HG03039 (cell line): ENCODE data around the gene YARS1.
A peak's percentile ranks its signal among the peaks of the same experiment; 100 is the strongest.

Experiments used
- ATAC-seq: cut with Tn5 transposase; IDR thresholded peaks from one replicate; pipeline ENCODE4 v1.9.1; 2021; ENCODE audit warnings: mild to moderate bottlenecking, moderate library complexity; ENCODE audit not compliant: unreplicated experiment

The YARS1 gene

DNA sequence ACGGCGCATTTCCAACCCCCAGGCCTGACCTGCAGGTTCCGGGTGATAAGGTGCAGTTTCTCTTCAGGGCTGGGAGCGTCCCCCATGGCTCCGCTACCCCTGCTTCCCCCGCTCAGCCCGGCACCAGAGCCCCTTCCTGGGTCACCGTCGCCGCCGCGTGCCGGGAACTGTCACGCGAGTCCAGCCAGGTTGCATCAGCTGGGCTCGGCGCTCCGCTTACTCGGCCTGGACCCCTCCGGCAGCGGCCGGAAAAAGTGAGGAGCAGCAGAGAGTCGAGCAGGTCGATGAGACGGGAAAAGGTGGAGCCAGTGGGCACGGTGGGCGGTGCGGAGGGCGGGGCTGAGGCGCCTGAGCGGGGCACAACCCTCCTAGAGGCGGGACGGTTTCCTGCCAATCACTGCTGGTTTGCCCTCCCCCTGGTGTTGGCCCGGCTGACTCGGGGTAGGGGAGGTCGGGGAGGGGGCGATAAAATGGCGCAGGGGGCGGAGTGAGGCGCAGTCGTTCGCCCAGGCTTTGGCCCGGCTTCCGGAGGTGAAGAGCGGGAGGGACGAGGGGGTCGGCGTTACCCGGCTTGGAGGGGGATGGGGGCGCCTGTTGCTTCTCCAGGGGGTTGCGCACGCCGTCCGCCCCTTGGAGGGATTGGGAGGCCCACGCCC, at the start of gene YARS1, which contains the start of gene S100PBP:
Gene YARS1 (minus strand): TSS at position 200 of the 656 bp plus-strand sequence. CDS start 114 bp downstream, at position 86.
Gene S100PBP (plus strand): TSS at position 495 of the 656 bp plus-strand sequence. CDS start 8,447 bp downstream, outside the sequence.
- ATAC-seq, result peak; percentile 76

DNA sequence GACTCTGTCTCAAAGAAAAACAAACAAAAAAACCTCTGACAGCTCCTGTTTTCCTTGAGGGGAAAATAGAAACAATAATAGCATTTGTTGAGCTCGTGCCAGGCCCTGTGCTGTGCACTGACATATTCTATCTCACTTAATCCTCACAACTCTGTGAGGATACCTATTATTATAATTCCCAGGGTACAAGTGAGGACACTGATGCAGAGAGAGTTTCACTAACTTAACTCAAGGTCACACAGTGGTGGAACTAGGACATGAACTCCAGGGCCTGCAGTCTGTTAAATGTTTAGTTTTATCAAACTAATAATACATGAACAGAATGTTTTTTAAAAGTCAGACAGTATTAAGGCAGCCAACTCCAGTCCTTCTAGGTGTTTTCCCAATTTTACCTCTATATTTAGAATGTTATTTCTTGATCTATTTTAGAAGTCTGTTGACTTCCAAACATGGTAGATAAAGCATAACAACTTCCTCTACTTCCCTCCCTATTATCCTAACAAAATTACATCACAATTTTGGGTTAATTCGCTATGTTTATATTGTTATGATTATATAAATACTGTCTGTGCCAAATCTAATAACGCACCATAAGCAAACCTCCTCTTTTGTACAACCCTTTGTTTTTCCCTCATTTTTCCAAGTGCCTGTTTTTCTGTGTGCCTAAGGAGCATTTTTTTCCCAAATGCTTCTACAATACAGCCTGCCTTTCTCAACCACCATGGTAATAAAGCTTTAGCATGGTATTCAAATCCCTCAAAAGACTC, 48.7 kb upstream of the YARS1 start:
- no peak for ATAC-seq

DNA sequence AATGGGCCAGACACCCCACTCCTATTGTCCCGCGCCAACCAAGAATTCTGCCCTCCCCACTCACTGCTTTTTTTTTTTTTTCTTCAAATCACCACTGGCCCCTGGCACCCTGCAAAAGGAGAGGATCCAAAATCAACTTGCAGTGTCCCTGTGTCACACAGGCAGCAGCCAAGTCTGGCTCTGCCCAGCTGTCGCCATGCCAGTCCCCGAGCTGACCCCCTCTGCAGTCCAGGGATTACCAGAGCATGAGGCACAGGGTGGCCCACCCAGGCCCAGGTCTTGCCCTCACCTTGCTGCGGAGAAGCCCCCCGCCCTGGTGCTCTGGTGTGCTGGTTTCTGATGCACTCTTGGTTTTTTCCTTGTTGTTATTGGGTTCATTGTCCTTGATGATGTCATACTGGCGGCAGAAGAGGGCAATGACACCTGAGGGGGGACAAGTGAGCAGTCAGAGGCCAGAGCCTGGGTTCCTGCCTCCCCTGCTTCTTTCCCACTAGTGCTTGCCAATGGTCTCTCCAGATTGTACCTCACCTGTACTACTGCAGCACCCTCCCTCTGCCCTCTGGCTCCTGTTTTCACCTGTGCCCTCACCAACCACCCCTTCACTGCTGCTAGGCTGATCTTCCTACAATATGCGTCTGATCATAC, 47.3 kb upstream of the YARS1 start:
- no peak for ATAC-seq

DNA sequence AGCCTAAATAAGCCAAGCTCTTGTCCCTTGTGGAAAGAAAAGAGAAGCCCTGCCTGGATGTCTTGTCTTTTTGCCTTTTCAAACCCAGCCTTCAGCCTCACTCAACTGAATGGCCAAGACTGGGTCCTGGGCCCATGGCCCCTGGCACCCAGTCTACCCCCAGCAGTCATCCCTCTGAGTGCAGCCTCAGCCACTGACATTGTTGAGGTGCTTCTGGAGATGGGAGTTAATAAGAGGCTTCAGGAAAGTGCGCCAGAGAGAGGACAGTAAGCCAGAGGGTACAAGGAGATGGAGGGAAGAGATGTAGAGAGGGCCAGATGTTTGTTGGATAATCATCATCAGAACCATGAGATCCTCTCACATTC, 46.7 kb upstream of the YARS1 start:
- no peak for ATAC-seq

DNA sequence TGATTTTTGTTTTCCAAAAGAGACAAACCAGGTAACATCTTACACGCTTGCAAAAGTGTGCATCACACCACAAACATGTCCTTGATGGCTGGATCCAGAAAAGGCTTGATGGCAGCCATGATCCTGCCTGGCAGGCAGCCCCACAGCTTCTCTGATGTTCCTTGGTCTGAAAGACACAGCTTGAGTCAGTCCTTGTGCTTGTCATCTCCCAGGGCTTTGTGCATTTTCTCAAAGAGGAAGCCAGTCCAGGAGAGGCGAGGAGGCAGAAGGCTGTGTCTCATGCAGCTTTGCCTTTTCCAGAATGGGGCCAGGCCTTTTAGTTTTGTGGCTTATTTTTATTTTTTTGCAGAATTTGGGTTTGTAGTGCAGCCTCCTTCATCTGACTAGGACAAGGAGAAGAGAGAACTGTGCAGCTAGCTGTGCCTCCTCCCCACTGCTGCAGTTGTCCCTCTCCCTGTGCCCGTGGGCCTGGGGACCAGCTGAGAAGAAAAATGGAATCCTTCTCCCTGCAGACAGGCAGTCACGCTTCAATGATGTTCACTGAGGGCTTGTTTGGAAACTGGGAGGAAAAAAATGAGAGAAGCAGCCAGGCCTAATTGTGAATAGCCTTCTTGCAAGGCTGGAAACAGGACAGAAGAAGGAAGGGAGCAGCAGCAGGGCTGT, 46.2 kb upstream of the YARS1 start:
- ATAC-seq, result no peak

DNA sequence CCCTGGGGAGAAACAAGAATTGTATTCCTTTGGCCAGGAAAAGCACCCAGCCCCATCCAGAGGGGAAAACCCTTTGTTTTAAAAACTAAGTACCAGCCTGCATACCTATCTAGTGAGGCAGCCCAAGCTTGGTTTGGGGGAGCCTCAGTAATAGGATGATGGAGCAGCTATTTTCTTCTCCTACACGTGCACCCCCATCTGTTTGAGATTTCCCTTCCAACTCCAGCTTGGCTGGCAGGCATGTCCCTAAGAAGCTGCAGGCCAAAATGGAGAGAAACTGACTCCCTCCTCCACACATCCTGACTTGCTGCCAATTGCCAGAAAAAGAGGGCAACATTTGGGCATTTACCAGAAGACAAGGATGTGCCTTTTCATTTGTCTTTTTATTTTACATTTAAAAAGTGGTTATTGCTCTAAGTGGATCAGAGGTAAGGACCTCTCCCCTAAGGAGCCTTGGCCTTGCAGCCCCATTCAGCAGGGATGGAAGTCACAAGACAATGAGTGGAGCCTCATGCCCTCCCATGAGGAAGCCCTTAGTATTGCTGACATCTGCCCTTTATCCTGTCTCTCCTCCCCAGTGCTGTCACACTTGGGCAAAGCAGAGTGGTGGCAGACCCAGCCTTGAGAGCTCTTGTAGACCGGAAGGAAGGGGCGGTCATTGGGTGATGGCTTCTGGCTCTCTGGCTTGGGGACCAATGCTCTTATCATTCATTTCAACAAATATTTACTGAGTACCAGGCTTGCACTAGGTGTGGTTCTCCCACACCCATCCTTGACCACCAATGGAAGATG, 44.9 kb upstream of the YARS1 start:
- no peak for ATAC-seq

DNA sequence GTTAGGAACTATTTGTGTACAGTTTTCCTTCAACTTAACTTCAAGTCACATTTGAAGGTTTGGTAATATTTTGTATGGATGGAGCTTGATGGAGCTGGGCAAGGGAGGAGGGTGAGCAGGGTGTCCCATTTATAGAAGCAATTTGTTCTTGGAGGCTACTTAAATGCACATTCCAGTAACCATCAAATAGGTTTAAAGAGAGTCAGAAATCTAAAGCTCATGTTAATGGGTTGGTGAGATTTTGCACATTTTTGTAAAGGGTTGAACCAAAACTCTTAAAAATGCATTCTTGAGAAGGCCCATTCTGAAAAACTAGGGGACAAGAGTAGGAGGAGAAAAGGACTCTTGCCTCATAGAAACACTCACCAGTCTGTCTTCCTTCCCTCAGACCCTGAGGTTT, 43.4 kb upstream of the YARS1 start:
- ATAC-seq, result no peak

DNA sequence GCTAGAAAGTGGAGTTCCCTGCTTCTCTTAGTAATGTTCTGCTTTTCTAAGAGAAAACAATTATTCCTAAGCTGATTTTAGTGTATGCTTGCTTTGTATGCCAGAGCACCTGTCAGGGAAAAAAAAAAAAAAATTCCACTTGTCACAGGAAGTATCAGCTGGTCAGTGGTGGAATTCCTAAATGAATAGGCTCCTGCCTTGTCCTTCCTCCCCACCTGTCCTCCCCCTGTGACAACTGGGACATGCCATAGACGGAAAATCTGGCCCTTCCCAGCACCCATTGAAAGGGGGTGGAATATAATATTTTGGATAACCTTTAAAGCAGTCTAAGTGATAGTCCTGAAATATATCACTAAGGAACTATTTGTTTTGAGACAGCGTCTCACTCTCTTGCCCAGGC, 42.8 kb upstream of the YARS1 start:
- ATAC-seq, result no peak

DNA sequence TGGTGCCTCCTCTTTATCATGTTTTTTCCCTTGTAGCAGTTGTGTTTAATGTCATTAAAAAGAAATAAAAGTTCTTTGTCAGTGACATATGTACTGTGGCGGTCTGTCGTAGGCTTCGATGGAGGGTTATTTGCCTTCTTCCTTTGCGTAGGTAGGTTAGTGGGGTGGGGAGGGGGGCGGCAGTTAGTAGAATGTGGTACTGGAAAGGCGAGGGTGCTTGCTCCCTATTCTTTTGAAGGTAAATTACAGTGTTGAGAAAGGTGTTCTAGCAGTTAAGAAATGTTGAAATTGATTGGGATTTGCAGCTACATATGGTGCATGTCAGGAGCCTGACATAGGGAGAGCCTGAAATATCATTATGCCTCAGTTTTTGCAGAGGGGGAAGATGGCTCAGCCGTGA, 41.6 kb upstream of the YARS1 start:
- no peak for ATAC-seq

DNA sequence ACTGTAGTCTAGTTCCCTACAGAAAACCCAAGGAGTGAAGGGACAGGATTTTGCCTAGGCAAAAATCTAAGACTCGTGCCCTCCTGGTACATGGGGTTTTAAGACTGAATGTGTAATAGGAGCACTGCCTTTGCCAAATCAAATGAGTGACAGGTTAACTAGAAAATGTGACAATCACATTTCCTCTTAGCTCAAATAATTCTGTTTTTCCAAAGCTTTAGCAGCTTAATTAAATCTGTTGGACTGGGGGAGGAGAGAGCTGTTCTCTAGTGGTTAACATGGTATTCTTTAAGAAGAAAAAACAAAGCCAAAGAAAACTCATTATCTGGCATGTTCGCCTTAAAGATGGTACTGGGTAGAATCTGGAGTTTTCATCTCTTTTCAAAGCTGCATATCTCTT, 41.0 kb upstream of the YARS1 start:
- no peak for ATAC-seq

DNA sequence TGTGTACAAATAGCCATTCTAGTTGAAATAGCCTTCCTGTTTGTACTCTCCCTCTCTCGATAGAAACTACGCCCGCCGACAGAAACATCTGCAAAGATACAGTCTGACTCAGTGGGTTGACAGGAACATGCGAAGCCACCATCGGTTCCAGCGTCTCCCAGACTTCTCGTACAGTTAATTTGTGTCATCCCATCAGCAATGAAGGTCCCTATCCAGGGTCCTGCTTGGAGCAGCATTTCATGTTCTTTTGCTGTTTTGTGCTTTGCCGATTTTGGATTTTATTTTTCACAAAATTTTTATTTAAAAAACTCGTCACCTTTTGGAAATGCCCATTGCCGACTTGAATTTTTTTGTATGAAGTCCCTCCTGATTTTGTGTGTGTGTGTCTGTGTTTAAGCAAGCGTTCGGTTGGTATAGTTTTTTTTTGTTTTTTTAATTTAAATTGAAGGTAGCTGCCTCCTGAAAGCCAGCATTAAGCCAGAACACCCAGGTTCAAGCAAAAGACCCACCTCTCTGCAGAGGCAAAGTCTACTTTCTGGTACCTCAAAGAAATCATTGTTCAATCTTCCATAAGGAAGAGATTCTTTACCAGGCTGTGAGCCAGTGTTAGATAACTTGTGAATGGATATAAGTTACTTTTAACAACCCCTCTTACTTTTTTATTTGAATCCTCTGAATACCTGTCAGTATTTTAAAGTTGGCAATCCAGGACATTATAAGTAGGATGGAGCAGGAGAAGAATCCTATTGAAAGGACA, 38.9 kb upstream of the YARS1 start:
- no peak for ATAC-seq

DNA sequence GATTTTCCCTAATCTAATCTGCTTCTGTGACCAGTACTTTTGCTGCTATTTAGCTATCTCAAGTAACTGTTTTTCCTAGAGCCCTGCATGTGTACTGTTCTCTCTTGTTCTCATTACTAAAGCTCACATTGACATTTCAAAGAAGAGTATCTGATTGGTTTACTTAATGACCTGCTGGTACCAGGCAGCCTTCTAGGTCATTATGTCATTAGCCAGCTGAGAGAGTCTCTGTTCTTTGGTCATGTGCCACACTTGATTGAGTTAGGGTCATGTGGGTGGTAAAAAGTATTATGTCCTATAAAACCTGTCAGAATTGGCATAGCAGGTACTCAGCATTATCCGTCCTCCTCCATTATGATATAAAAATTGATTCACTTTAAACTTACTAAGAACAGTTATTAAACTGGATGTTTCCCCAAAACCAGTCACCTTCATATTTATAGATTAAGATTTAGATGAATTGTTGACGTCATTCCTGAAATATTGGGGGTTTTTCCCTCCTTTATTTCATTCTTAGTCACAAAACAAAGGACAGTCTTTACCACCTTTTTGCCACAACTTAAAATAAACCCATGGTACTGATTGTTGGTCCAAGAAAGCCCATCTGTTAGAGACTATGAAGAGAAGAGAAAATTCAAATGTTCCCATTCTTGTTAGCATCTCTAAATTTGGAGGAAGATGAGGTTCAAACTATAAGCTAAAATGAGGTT, 31.4 kb upstream of the YARS1 start:
- no peak for ATAC-seq

DNA sequence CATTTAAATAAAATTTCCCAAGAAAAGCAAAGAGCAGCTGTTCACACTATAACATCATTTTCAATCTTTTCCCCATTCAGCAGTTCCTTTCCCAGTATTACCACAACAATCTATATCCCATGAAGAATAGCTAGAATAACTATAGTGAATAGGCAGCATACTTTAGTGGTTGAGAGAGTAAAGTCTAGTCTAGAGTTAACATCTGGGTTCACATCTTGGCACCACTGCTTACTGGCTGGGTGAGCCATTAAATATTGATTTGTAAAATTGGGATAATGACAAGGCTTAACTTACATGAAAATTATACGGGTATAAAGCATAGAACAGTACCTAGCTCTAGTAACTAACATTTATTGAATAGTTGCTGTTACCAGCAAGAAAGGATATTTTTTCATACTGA, 14.7 kb upstream of the YARS1 start:
- no peak for ATAC-seq

DNA sequence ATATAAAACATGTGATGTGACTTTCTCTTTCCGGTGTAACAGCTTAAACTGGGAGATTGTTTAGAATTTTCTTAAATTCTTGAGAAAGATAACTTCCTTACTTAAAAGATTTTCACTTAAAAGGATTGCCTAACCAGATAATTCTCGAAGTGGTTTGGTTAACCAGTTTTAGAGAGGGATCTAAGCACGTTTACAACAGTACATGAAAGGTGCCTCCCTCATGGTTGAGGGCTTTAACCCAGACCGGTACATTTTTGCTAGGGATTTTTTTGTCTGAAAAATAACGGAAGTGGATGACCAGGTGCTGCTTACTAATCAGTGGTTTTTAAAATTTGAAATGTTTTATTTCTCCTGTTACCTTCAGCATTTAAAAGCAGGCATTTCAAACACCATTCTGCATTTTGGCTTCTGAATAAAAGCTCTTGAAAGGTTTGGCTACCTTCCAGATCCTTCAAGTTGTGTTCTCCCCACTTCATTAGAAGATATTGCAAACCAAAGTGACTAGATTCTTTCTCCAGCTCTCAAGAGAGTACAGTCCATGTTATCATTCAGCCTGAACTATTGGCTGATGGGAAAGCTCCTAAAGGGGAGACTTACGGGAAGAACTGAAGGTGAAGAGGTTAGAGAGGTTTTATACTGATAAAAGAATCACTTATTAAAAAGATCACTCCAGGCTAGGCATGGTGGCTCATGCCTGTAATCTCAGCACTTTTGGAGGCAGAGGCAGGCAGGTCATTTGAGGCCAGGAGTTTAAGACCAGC, 13.1 kb upstream of the YARS1 start:
- no peak for ATAC-seq

DNA sequence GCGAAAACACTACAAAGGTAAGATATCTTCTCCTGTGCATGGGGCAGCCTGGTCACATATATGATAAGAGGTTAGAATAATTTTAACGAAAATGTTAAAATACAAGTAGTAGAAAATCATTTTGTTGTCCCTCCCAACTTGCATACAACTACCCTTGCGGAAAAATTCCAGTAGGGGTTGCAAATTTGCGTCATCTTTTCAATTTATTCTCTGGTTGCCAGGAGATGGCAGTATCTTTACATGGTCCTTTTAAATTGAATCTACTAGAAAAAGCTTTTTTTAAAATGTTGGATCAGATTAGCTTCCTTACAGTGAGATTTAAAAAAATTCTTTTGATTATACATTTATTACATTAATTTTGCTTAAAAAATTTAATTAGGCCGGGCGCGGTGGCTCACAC, 11.2 kb upstream of the YARS1 start:
- no peak for ATAC-seq

DNA sequence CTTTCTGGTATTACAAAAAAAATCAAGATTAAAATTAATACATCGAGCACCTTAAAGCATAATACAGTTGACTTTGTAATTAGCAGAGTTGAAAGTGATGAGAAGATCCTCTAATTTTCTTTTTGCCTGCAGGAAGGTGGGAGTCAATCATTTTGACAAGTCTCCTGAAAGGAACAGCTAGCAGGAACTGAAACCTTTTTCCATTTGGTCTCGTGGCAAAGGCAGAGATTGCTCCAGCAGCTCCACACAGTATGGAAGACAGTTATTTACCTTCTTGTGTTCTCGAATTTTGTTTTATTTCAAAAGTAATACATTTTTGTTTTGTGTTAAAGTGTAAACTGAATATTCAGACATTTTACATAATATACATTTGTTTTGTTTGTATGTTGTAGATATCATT, 8.0 kb upstream of the YARS1 start:
- ATAC-seq, result no peak

DNA sequence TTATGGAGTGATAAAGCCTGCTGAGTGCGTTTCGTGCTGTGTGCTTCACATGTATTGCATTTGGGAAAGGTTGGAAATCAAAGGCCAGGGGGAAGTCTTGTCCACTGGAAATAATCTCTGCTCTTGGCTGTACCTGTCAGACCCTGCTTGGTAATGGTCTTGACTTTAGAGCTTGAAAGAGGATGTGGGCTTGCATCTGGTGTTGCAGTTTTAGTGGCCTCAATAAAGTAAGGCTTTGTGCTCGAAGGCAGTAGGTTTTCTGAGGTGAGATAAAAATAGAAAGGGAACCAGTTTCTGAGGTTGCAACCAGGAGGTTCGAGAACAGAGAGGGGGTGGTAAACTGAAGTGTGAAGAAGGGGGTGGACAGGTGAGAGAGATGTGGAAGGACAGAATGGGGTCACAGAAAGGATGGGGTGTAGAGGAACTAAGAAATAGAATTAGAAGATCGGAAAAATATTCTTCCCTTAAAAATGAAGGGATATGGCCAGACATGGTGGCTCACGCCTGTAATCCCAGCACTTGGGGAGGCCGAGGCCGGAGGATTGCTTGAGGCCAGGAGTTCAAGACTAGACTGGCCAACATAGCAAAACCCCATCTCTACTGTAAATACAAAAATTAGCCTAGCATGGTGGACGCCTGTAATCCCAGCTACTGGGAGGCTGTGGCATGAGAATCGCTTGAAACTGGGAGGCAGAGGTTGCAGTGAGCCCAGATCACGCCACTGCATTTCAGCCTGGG, 1.8 kb upstream of the YARS1 start:
- no peak for ATAC-seq
